H1 (cell line): ENCODE data around the gene ABTB1. TPM values are rescaled to one million over a fixed set of nuclear protein-coding genes. Genes with fewer than 3 reads are reported as not detected.

Experiments
- EP300 ChIP-seq, 2 experiments: IDR thresholded peaks; 1 replicate in 1 of 2; 2 replicates in 1 of 2; pipeline ENCODE4 v1.6.1; 2011 to 2012; ENCODE audit warnings: low read depth in 2 of 2, low read length in 2 of 2, mild to moderate bottlenecking in 2 of 2, borderline replicate concordance in 1 of 2, inconsistent platforms in 1 of 2, moderate library complexity in 1 of 2
- FOSL1 ChIP-seq: IDR thresholded peaks from 2 replicates; pipeline ENCODE4 v1.6.1; 2011; ENCODE audit warnings: mild to moderate bottlenecking, low read depth, low read length, moderate library complexity; ENCODE audit not compliant: insufficient read depth
- KDM1A ChIP-seq: fragments of 200-600, 300-600 bp; sonication (generic); IDR thresholded peaks from 2 replicates; pipeline ENCODE4 v1.7.1; 2016; ENCODE audit warnings: mild to moderate bottlenecking, low read length, borderline replicate concordance
- NRF1 ChIP-seq: IDR thresholded peaks from 2 replicates; pipeline ENCODE4 v1.6.1; 2011; ENCODE audit warnings: mild to moderate bottlenecking, low read depth, low read length, improper control_type of control experiment
- PHF8 ChIP-seq: fragments of 200-600 bp; sonication (generic); conservative IDR thresholded peaks from 2 replicates; pipeline ENCODE4 v1.7.1; 2012; ENCODE audit warnings: low read depth, mild to moderate bottlenecking, inconsistent platforms, low read length, moderate library complexity
- TAF1 ChIP-seq: IDR thresholded peaks from 2 replicates; pipeline ENCODE4 v1.6.1; 2011; ENCODE audit warnings: mild to moderate bottlenecking, low read depth, low read length
- TCF12 ChIP-seq: IDR thresholded peaks from 2 replicates; pipeline ENCODE4 v1.6.1; 2011; ENCODE audit warnings: low read depth, mild to moderate bottlenecking, low read length
- polyA plus RNA-seq, 7 experiments: library from polyadenylated mRNA; depleted of rRNA in 3 of 7; stranded (reverse) in 5 of 7; unstranded in 2 of 7; fragments of >200 nt in 5 of 7; fragments of 200-250 nt in 2 of 7; gene quantifications; 1 replicate in 5 of 7; 2 replicates in 1 of 7; 4 replicates in 1 of 7; pipeline versions ENCODE4 v1.2.1 to v1.2.3, GENCODE V29; 2011 to 2013; ENCODE audit warnings: missing spikeins in 2 of 7, mixed read lengths in 2 of 7
- total RNA-seq: library from RNA; stranded (reverse); fragmentation: NEBNext Ultra II Directional; extraction: Animal tissue kit (Norgen Biotek cat#: 25700); gene quantifications from 2 replicates; pipeline ENCODE4 v1.2.1, GENCODE V29; 2021

Gene ABTB1
- total and polyA plus RNA-seq, 2 of the 8 experiments (the other 6 are each of a cell fraction or from before 2014, with no cell fraction given) = 7.1 to 9.4 TPM

DNA sequence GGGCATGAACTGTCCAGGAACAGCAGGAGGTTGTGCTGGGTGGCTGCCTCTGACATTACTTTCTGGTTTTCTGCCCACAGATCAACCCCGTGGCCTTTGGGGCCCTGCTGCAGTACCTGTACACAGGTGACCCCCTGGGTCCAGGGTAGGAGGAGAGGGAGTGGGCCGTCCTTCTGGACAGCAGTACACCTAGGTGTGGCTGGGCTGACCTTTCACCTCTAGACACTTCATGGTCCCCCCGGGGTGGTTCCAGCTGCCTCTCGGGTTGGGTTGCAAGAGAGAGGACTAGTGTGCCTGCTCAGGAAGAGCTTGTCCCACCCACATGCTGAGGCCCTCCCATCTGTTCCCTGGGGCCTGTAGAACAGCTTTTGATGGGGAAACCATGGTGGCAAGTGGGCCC is 3.7 kb downstream of the ABTB1 start (continued):
- TF ChIP-seq NRF1 = no peak
- no peak for TF ChIP-seq TAF1
- TF ChIP-seq FOSL1 = no peak
- TF ChIP-seq TCF12 = no peak
- TF ChIP-seq KDM1A = no peak
- TF ChIP-seq EP300 (IDR thresholded peaks at IDR 0.05; ENCODE audit: borderline replicate concordance in 1 of 2, low read depth in 2 of 2, low read length in 2 of 2) = no peak
- TF ChIP-seq PHF8 = no peak
